ENCODE results near the gene LAMTOR3. TPM values are rescaled to one million over a fixed set of nuclear protein-coding genes. Genes with fewer than 3 reads are reported as not detected.

LAMTOR3 gene
- polyA plus RNA-seq, 1 donor (not counting 4 experiments of a cell fraction or from before 2014, with no cell fraction given) = 92.2 TPM

DNA sequence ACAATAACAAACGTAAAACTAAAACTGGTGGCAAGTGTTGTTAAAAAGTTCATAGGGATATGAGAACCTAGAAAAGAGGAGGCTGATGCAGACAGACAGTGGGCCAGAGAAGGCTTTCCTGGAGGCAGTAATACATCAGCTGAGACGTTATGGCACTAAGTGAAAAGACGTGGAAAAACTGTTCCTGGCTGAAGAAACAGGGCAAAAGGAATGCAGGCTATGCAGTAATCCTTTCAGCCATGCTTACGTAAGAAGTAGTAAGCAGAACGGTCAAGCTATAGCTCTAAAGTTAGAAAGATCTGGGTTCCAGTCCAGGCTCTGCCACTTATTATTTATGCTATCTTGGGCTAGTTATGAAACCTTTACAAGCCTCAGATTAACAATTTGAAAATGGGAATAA, 6.4 kb downstream of the LAMTOR3 start:
- no peaks in the 10 kb centered on the region for H3K9me1 ChIP-seq (ENCODE audit: control insufficient read depth, extremely low read depth, insufficient read depth, low read length)
- H3K27me3 ChIP-seq (ENCODE audit: control insufficient read depth, extremely low read depth, insufficient read depth, low read length) = no peaks in the 10 kb centered on the region
- dilution Hi-C loops (cut with MboI; ENCODE audit: extremely low pct_ligation_motif_present, low sequenced_read_pairs) = no loop called here
- no peak overlapping the region for H3K4me2 ChIP-seq (ENCODE audit: control insufficient read depth, extremely low read depth, insufficient read depth, low read depth, low read length)
- H3K36me3 ChIP-seq (ENCODE audit: control insufficient read depth in 2 of 2, extremely low read depth in 1 of 2, insufficient read depth in 2 of 2, low read length in 2 of 2) = peaks cover 5 to 13% of the 10 kb centered on the region in 2 experiments
- no peaks in the 10 kb centered on the region for H4K20me1 ChIP-seq (ENCODE audit: control insufficient read depth, extremely low read depth, insufficient read depth, low read length)
- no peak for TF ChIP-seq EZH2 (IDR thresholded peaks at IDR 0.05; ENCODE audit: low read length)
- no peak for TF ChIP-seq CTCF (optimal IDR thresholded peaks at IDR 0.05 in 1 of 3, IDR thresholded peaks at IDR 0.05 in 1 of 3, conservative IDR thresholded peaks at IDR 0.05 in 1 of 3; ENCODE audit: extremely low read depth in 1 of 3, insufficient read depth in 2 of 3, low read length in 3 of 3)
- peaks cover 2% of the 10 kb centered on the region for H3K4me1 ChIP-seq (ENCODE audit: control insufficient read depth, extremely low read depth, insufficient read depth, low read length)
- no peak overlapping the region for H3K4me3 ChIP-seq (ENCODE audit: control insufficient read depth in 2 of 3, extremely low read depth in 1 of 3, insufficient read depth in 2 of 3, low read depth in 1 of 3, low read length in 3 of 3)
- no peaks in the 10 kb centered on the region for H3K9me3 ChIP-seq (ENCODE audit: control insufficient read depth, low read depth, low read length)
- H3K27ac ChIP-seq (ENCODE audit: control insufficient read depth, insufficient read depth, low read length) = no peak overlapping the region
- no peak overlapping the region for H3K9ac ChIP-seq (ENCODE audit: control insufficient read depth, extremely low read depth, insufficient read depth, low read length)
- FAIRE-seq (peak; percentile 43), DNase-seq (ENCODE audit: low read depth, low spot score) (no peak)
- H3K79me2 ChIP-seq (ENCODE audit: control insufficient read depth, insufficient read depth, low read length) = peaks cover 40% of the 10 kb centered on the region
- no peak overlapping the region for H2AFZ ChIP-seq (ENCODE audit: control insufficient read depth, low read length)

DNA sequence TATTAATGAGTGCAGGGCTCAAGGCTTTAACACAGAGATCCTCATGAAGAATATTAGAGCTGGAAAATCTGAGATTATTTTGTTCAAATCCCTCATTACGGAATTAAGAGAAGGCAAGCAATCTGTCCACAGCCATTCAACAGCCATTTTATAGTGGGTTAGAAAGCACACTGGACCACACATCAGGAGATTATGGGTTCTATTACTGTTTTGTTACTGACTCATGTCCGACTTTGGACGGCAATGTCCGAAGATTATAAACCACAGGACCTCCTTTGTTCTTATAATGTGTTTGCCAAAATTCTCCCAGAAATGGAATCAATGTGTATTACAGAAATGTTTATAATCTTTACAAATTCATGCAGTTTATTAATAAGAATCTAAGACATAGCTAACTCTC, 8.1 kb downstream of the LAMTOR3 start:
- TF ChIP-seq EZH2 (IDR thresholded peaks at IDR 0.05; ENCODE audit: low read length) (no peak), CTCF (optimal IDR thresholded peaks at IDR 0.05 in 1 of 3, IDR thresholded peaks at IDR 0.05 in 1 of 3, conservative IDR thresholded peaks at IDR 0.05 in 1 of 3; ENCODE audit: extremely low read depth in 1 of 3, insufficient read depth in 2 of 3, low read length in 3 of 3) (no peak)

More for the DNA sequence above, 8.1 kb downstream of the LAMTOR3 start:
- no peaks in the 10 kb centered on the region for H3K9me3 ChIP-seq (ENCODE audit: control insufficient read depth, low read depth, low read length)
- H3K4me2 ChIP-seq (ENCODE audit: control insufficient read depth, extremely low read depth, insufficient read depth, low read depth, low read length) = no peak overlapping the region
- H3K4me1 ChIP-seq (ENCODE audit: control insufficient read depth, extremely low read depth, insufficient read depth, low read length) = no peaks in the 10 kb centered on the region
- no peaks in the 10 kb centered on the region for H3K27me3 ChIP-seq (ENCODE audit: control insufficient read depth, extremely low read depth, insufficient read depth, low read length)
- no peak overlapping the region for H3K9ac ChIP-seq (ENCODE audit: control insufficient read depth, extremely low read depth, insufficient read depth, low read length)
- no peak overlapping the region for H2AFZ ChIP-seq (ENCODE audit: control insufficient read depth, low read length)
- no peak for FAIRE-seq
- dilution Hi-C loops (cut with MboI; ENCODE audit: extremely low pct_ligation_motif_present, low sequenced_read_pairs) = no loop called here
- H3K79me2 ChIP-seq (ENCODE audit: control insufficient read depth, insufficient read depth, low read length) = peaks cover 25% of the 10 kb centered on the region
- no peak for DNase-seq (ENCODE audit: low read depth, low spot score)
- H4K20me1 ChIP-seq (ENCODE audit: control insufficient read depth, extremely low read depth, insufficient read depth, low read length) = no peaks in the 10 kb centered on the region
- H3K4me3 ChIP-seq (ENCODE audit: control insufficient read depth in 2 of 3, extremely low read depth in 1 of 3, insufficient read depth in 2 of 3, low read depth in 1 of 3, low read length in 3 of 3) = no peak overlapping the region
- H3K9me1 ChIP-seq (ENCODE audit: control insufficient read depth, extremely low read depth, insufficient read depth, low read length) = no peaks in the 10 kb centered on the region
- H3K27ac ChIP-seq (ENCODE audit: control insufficient read depth, insufficient read depth, low read length) = no peak overlapping the region
- peaks cover 5 to 13% of the 10 kb centered on the region in 2 experiments for H3K36me3 ChIP-seq (ENCODE audit: control insufficient read depth in 2 of 2, extremely low read depth in 1 of 2, insufficient read depth in 2 of 2, low read length in 2 of 2)

Measured in keratinocyte (primary cell).